Large intestine (tissue), 3 donors: ENCODE measurements around the gene FAM174C. TPM values are rescaled to one million over a fixed set of nuclear protein-coding genes. Genes with fewer than 3 reads are reported as not detected.

ENCODE experiments used
- DNase-seq, 2 donors: peaks; one replicate each; pipeline versions ENCODE4 v3.0.0 to v3.0.0-alpha.2; 2013
- H3K27ac ChIP-seq: one replicate; pipeline ENCODE4 v1.5.1; 2013; ENCODE audit warnings: low read length
- H3K27me3 ChIP-seq: 2 replicates; pipeline ENCODE4 v1.6.1; 2013; ENCODE audit warnings: low read length; ENCODE audit not compliant: control insufficient read depth, insufficient read depth
- H3K36me3 ChIP-seq: 2 replicates; pipeline ENCODE4 v1.6.1; 2013; ENCODE audit warnings: low read length; ENCODE audit not compliant: control insufficient read depth, insufficient read depth
- H3K4me1 ChIP-seq: one replicate; pipeline ENCODE4 v1.6.1; 2013; ENCODE audit warnings: low read length; ENCODE audit not compliant: control insufficient read depth, insufficient read depth
- H3K4me3 ChIP-seq: one replicate; pipeline ENCODE4 v1.5.1; 2013; ENCODE audit warnings: low read length
- H3K9me3 ChIP-seq: one replicate; pipeline ENCODE4 v1.6.1; 2013; ENCODE audit warnings: mild to moderate bottlenecking, low read depth, low read length, moderate library complexity; ENCODE audit not compliant: control insufficient read depth
- WGBS: methylation state at CpG from one replicate; pipeline ENCODE4 v1.1.5; 2013; ENCODE audit warnings: low lambda C conversion rate; ENCODE audit not compliant: insufficient coverage; 5-methylcytosine and 5-hydroxymethylcytosine counted together
- polyA plus RNA-seq: library from polyadenylated mRNA; unstranded; fragments of 120-200 nt; gene quantifications from one replicate; pipeline ENCODE4 v1.2.1, GENCODE V29; 2013

Gene FAM174C
- polyA plus RNA-seq, 1 donor = 37.4 TPM

DNA sequence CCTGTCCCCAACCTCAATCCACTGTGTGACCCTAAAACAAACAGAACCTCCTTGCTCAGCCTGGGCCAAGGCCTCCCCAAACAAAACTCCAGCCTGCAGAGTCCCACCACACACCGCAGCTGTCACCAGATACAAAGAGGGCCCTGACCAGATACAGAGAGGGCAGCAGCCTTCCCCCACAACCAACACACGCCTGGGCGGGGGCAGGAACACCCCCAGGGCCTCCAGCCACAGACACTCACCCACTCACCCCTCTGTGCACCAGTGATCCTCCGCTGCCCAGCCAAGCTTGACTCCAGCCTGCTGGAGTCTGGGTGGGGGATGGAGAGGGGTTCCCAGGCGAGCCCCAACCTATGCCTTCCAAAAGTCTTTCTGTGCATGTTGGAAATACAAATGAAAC is 12.1 kb upstream of the FAM174C start:
- H3K9me3 ChIP-seq = peaks cover 4% of the 10 kb centered on the region
- WGBS = no CpG with 5 or more reads among the region's 5 CpGs
- peaks cover 84% of the 10 kb centered on the region for H3K4me1 ChIP-seq
- H3K27me3 ChIP-seq = no peaks in the 10 kb centered on the region
- peaks cover 6% of the 10 kb centered on the region for H3K36me3 ChIP-seq
- peak overlapping the region; percentile 75 for H3K4me3 ChIP-seq
- peak overlapping the region; percentile 100 for H3K27ac ChIP-seq
- DNase-seq = no peak

DNA sequence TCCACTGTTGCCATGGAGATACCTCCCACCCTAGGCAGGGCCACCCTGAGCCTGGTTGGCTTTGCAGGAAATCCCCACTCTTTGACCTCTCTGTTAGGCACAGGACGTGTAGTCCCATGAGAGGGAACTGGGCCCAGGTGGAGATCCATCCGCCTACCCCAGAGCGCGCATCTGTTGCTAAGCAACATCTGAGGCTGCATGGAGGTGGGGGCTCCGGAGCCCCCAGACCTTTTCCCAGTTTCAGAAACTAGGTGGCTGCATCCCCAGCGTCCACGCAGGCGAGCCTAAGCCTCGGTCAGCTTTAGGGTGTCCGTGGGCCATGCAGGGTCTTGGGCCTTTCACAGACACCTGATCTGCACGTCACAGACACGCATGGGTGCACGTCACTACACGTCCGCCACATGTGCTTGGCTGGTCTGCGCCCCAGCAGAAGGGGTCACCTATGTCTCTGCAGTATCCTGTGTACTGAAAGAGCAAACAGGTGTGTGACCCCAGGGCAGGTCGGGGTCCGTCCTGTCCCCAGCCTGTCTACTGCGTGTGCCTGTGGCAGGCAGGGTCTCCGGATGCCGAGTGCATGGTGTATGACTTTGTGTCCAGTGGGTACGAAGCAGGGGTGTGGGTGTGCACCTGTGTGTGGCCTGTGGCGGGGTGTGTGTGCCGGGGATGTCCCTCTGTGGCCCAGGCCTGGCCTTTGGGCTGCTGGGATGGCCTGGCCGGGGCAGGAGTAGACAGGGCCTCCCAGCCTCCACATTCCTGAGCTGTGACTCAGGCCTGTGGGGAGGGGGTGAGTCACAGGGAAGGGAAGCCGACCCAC is 10.3 kb upstream of the FAM174C start:
- no CpG with 5 or more reads among the region's 26 CpGs for WGBS
- peak; percentile 82 to 89 for DNase-seq

DNA sequence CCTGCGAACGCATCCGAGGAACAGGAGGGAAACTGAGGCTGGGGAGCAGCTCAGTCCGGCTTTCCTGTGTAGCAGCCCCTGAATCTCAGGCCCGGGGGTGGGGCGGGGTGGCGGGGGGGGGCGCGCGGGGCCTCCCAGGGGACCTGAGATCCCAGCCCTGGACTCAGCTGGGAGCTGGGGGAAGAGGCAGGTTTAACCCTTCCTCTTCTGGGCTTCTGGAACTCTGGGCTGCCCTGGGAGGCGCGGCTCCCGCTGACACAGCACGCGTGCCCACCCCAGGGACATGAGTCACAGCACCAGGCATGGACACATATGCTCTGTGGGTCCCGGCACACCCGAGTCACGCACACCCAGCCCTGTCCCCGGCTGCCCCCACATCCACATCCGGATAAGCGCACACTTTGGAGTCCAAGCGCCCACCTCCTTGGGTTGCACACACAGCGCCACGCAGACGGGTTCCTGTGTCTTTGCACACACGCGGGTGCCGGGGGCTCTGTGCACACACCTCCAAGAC is 9.7 kb upstream of the FAM174C start:
- peak overlapping the region; percentile 96 for H3K27ac ChIP-seq
- peak overlapping the region; percentile 46 for H3K4me3 ChIP-seq
- H3K4me1 ChIP-seq = peaks cover 69% of the 10 kb centered on the region
- DNase-seq = peak; percentile 69 to 79
- no CpG with 5 or more reads among the region's 28 CpGs for WGBS
- peaks cover 6% of the 10 kb centered on the region for H3K9me3 ChIP-seq
- no peaks in the 10 kb centered on the region for H3K27me3 ChIP-seq
- peaks cover 3% of the 10 kb centered on the region for H3K36me3 ChIP-seq

More for the DNA sequence above, 10.3 kb upstream of the FAM174C start:
- no peaks in the 10 kb centered on the region for H3K36me3 ChIP-seq
- peaks cover 72% of the 10 kb centered on the region for H3K4me1 ChIP-seq
- no peak overlapping the region for H3K4me3 ChIP-seq
- peak overlapping the region; percentile 96 for H3K27ac ChIP-seq
- H3K27me3 ChIP-seq = no peaks in the 10 kb centered on the region
- H3K9me3 ChIP-seq = peaks cover 6% of the 10 kb centered on the region

DNA sequence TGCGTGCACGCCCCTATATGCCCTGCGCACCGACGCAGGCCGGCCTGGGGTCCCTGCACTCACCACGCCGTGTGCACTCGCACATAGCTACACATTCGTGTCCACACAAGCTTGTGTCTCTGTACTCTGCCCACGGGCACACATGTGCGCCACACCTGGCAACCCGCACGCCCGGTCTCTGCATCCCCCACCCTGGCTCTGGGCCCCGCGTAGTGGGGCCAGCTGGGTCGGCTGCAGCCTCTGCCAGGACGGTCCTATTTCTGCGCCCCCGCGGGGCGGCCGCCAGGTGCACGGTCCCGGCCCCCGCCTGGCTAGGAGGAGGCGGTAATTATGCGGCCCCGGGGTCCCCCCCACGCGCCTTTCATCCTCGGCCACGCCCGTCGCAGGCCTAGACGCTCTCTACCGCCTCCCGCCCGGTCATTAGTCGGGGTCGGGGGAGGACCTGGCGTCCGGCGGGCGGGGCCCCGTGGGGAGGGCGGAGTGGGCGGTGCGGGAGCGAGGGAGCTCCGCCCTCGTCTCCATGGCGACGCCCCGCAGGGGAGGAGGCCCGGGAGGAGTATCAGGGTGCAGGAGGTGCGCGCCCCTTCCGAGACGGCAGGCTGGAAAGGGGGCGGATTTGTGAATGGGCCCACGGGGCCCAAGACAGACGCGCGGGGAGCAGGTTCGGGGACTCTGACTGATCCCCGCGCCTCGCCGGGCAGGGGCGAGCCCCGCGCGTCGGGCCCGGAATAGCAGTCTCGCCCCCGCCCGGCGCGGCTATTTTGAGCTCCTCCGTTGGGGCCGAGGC is 9.0 kb upstream of the FAM174C start:
- Histone ChIP-seq H3K4me1 (peaks cover 73% of the 10 kb centered on the region), H3K27ac (peak overlapping the region; percentile 96), H3K9me3 (peaks cover 6% of the 10 kb centered on the region), H3K36me3 (peaks cover 9% of the 10 kb centered on the region), H3K27me3 (no peaks in the 10 kb centered on the region), H3K4me3 (peak overlapping the region; percentile 46)
- DNase-seq = peak; percentile 92 to 97
- no CpG with 5 or more reads among the region's 84 CpGs for WGBS

DNA sequence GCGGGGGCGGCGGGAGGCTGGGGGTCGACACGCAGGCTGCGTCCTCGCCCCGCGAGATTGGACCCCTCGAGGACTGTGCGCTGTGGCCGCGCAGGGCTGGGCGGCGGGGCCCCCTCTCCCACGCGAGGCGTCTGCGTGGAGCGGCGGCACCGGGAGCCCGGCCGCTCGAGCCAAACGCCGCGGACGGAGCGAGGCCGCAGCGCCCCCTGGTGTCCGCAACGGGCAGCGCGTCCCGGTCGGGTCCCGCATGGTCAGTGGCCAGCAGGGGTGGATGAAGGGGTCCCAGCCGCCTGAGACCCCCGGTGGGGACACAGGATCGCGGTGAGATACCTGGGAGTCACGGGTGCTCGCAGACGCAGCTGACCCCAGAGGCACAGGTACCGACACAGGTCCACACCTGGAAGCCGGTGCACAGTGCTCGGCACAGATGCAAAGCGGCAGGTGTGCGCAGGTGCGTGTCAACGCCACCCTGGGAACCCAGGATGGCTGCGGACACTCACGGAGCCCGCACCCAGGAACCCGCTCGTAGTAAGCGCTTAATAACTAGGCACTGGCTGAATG is 8.3 kb upstream of the FAM174C start:
- DNase-seq = peak in 1 of 2 donors; percentile 53
- H3K4me3 ChIP-seq = peak overlapping the region; percentile 46
- H3K9me3 ChIP-seq = peaks cover 7% of the 10 kb centered on the region
- WGBS = no CpG with 5 or more reads among the region's 59 CpGs
- peaks cover 16% of the 10 kb centered on the region for H3K36me3 ChIP-seq
- peak overlapping the region; percentile 96 for H3K27ac ChIP-seq
- peaks cover 72% of the 10 kb centered on the region for H3K4me1 ChIP-seq
- no peaks in the 10 kb centered on the region for H3K27me3 ChIP-seq

DNA sequence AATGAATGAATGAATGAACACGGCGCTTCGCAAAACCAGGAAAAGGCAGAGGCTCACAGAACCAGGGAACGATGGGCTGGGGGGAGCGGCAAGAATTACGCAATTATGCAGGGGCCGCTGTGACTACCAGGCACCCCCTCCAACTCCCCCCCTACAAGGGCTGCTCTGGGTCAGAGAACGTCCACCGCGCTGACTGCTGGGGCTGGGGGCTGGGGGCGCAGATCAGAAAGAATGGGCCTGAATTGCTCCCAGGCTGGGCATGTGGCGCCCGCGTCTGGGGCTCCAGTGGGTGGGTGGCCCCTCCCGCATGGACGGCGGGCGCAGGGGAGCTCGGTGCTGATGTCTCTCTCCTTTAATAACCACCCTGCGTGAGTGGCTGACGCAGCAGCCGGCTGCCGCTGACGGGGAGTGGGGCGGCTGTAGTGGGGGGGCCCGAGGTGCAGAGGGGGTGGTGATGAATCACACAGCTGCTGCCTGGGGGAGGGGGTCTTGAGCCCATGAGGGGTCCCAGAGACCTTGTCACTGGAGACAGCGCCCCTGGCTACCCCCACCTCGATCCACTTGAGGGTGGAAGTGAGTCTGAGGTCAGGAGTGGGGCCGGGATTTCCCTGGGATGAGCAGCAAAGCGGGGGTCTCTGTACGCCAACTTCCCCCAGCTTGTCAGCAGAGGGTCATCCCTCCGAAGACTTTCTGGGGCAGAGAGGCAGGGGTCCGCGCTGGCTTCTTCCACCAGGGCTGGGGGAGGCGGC is 7.7 kb upstream of the FAM174C start:
- peaks cover 23% of the 10 kb centered on the region for H3K36me3 ChIP-seq
- peaks cover 71% of the 10 kb centered on the region for H3K4me1 ChIP-seq
- DNase-seq = peak in 1 of 2 donors; percentile 51
- H3K27me3 ChIP-seq = no peaks in the 10 kb centered on the region
- H3K27ac ChIP-seq = no peak overlapping the region
- peaks cover 7% of the 10 kb centered on the region for H3K9me3 ChIP-seq
- no CpG with 5 or more reads among the region's 35 CpGs for WGBS
- H3K4me3 ChIP-seq = peak overlapping the region; percentile 42

DNA sequence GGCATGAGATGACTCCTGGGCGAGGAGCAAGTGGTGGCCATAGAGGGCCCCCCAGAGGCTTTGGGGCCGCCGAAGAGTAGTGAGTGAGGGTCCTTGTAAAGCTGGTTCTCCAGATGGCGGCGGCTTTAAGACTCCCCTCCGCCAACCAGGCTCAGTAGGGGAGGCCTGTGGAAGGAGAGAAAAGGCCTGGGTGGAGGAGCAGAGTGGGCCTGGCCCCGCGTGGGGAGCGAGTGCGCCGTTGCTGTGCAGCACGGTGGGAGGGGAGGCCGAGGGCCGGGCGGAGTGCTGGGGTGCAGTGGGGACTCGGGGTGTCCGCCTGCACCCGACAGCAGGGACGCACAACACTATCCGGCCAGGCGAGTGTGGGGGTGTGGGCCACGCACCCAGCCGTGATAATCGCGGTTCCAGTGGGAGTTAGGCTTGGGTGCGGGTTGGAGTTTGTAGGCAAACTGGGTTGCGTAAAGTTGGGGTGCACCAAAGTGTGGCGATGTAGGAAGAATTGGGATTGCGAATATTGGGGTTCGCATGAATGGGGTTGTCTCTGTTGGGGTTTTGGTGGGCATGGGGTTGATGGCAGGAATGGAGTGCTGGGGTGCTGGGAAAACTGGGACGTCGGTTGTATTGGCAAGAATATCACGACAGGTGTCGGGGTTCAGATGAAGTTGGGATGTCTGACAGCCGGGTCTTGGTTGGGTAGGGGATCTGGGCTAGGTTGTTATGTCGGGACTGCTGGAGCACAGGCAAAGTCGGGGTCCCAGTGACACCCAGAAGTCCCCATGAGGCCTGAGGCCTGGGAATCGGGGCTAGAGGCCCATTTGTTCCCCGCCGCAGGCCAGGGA is 6.9 kb upstream of the FAM174C start:
- DNase-seq = no peak
- no peaks in the 10 kb centered on the region for H3K27me3 ChIP-seq
- H3K27ac ChIP-seq = peak overlapping the region; percentile 66
- H3K4me1 ChIP-seq = peaks cover 71% of the 10 kb centered on the region
- H3K4me3 ChIP-seq = no peak overlapping the region
- no CpG with 5 or more reads among the region's 40 CpGs for WGBS
- H3K9me3 ChIP-seq = peaks cover 6% of the 10 kb centered on the region
- H3K36me3 ChIP-seq = peaks cover 30% of the 10 kb centered on the region

DNA sequence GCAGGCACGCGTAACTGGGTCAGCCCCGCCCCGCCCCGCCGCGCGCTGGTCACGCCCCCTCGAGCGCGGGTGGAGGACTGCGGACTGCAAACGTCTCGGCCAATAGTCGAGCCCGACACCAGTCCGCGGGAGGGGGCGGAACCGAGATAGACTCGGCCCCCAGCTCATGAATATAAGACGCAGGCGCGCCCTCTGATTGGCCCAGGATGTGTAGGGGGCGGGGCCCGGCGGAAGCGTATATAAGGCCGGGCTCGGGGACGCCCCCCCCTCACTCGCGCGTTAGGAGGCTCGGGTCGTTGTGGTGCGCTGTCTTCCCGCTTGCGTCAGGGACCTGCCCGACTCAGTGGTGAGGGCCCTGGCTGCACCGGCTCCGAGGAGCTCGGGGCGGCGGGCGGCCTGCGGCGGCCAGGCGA is 6.3 kb upstream of the FAM174C start, which contains the start of gene CIRBP:
TSS of gene CIRBP (plus strand) at position 268 of the 413 bp plus-strand sequence. CDS start 1,602 bp downstream, outside the sequence.
- Histone ChIP-seq H3K27me3 (no peaks in the 10 kb centered on the region), H3K4me1 (peaks cover 76% of the 10 kb centered on the region), H3K9me3 (peaks cover 8% of the 10 kb centered on the region), H3K36me3 (peaks cover 37% of the 10 kb centered on the region), H3K4me3 (peak within 1 kb of the TSS; percentile 74), H3K27ac (peak within 1 kb of the TSS; percentile 66)
- peak; percentile 99 to 100 for DNase-seq
- WGBS = no CpG with 5 or more reads among the region's 50 CpGs
